Activated CD4-positive, alpha-beta T cell treated with anti-CD3 and anti-CD28 coated beads, Interleukin-2, amount 10 ng/mL, durations not matched to agents 7 days and 5 days (primary cell): ENCODE data around the gene LPAR1. TPM values are rescaled to one million over a fixed set of nuclear protein-coding genes. Genes with fewer than 3 reads are reported as not detected.

Source experiments
- CTCF ChIA-PET: fragments of 350-600 bp; sonication (Branson Sonifier 250); formaldehyde crosslinking; loops from one replicate; lab custom pipeline; 2021; ENCODE audit warnings: antibody characterized with exemption; lab: Charles Lee
- POLR2A ChIA-PET: fragments of 350-600 bp; sonication (Branson Sonifier 250); formaldehyde crosslinking; loops from one replicate; lab custom pipeline; 2021; ENCODE audit warnings: antibody characterized with exemption; lab: Charles Lee
- DNase-seq: peaks from one replicate; pipeline ENCODE4 v3.0.0-alpha.2; 2020
- H3K27ac Mint-ChIP-seq: one replicate; pipeline ENCODE4 v1.8.0; 2021; ENCODE audit warnings: mild to moderate bottlenecking, moderate library complexity, mixed read lengths
- H3K27me3 Mint-ChIP-seq: one replicate; pipeline ENCODE4 v1.8.0; 2021; ENCODE audit warnings: mixed read lengths
- H3K36me3 Mint-ChIP-seq: one replicate; pipeline ENCODE4 v1.8.0; 2021; ENCODE audit warnings: low read depth, mixed read lengths
- H3K4me1 Mint-ChIP-seq: one replicate; pipeline ENCODE4 v1.8.0; 2021; ENCODE audit warnings: mixed read lengths
- H3K4me3 Mint-ChIP-seq: one replicate; pipeline ENCODE4 v1.8.0; 2021; ENCODE audit warnings: mild to moderate bottlenecking, moderate library complexity, mixed read lengths
- H3K9me3 Mint-ChIP-seq: one replicate; pipeline ENCODE4 v1.8.0; 2021; ENCODE audit warnings: mixed read lengths
- total RNA-seq, 2 experiments: library from RNA; stranded (reverse); gene quantifications; one replicate each; pipeline ENCODE4 v1.2.3, GENCODE V29; 2021

Gene LPAR1
- total RNA-seq, 2 experiments from 2014 or later = not detected

- DNase-seq = no peak
- ChIA-PET POLR2A (no interaction called here), CTCF (no interaction called here)
- no peaks in the 10 kb centered on the region for H3K4me1 Mint-ChIP-seq
- no peaks in the 10 kb centered on the region for H3K36me3 Mint-ChIP-seq
- H3K27ac Mint-ChIP-seq = no peak overlapping the region
- no peak overlapping the region for H3K4me3 Mint-ChIP-seq
- no peaks in the 10 kb centered on the region for H3K9me3 Mint-ChIP-seq
- H3K27me3 Mint-ChIP-seq = no peaks in the 10 kb centered on the region
These were observed 29.9 kb downstream of the LPAR1 start for GRCh38 chr9:111008158-111009075.

GRCh38 chr9:111005746-111006470 is 32.4 kb downstream of the LPAR1 start:
- H3K27me3 Mint-ChIP-seq = no peaks in the 10 kb centered on the region
- ChIA-PET CTCF (no interaction called here), POLR2A (no interaction called here)
- H3K4me1 Mint-ChIP-seq = no peaks in the 10 kb centered on the region
- H3K27ac Mint-ChIP-seq = no peak overlapping the region
- no peak overlapping the region for H3K4me3 Mint-ChIP-seq
- no peak for DNase-seq
- H3K36me3 Mint-ChIP-seq = no peaks in the 10 kb centered on the region
- H3K9me3 Mint-ChIP-seq = no peaks in the 10 kb centered on the region

GRCh38 chr9:111004936-111005335 is 33.3 kb downstream of the LPAR1 start:
- no peak overlapping the region for H3K4me3 Mint-ChIP-seq
- no peaks in the 10 kb centered on the region for H3K9me3 Mint-ChIP-seq
- ChIA-PET POLR2A (no interaction called here), CTCF (interaction anchor here (0.6 kb wide), 1 partner anchor 151 kb away, joined by 3 read pairs; no protein-coding TSS in a partner anchor)
- no peaks in the 10 kb centered on the region for H3K36me3 Mint-ChIP-seq
- DNase-seq = no peak
- H3K27me3 Mint-ChIP-seq = no peaks in the 10 kb centered on the region
- no peak overlapping the region for H3K27ac Mint-ChIP-seq
- H3K4me1 Mint-ChIP-seq = no peaks in the 10 kb centered on the region

GRCh38 chr9:111003182-111003581 is 35.1 kb downstream of the LPAR1 start:
- ChIA-PET POLR2A (no interaction called here), CTCF (no interaction called here)
- no peaks in the 10 kb centered on the region for H3K27me3 Mint-ChIP-seq
- no peak overlapping the region for H3K4me3 Mint-ChIP-seq
- H3K9me3 Mint-ChIP-seq = no peaks in the 10 kb centered on the region
- no peaks in the 10 kb centered on the region for H3K36me3 Mint-ChIP-seq
- DNase-seq = no peak
- H3K4me1 Mint-ChIP-seq = no peaks in the 10 kb centered on the region
- no peak overlapping the region for H3K27ac Mint-ChIP-seq

- Mint-ChIP-seq H3K36me3 (no peaks in the 10 kb centered on the region), H3K27me3 (no peaks in the 10 kb centered on the region), H3K9me3 (no peaks in the 10 kb centered on the region), H3K27ac (no peak overlapping the region), H3K4me1 (no peaks in the 10 kb centered on the region), H3K4me3 (no peak overlapping the region)
- no peak for DNase-seq
- ChIA-PET POLR2A (no interaction called here), CTCF (no interaction called here)
These were observed 36.7 kb downstream of the LPAR1 start for GRCh38 chr9:111001526-111001925.

- POLR2A ChIA-PET = no interaction called here
- no peaks in the 10 kb centered on the region for H3K9me3 Mint-ChIP-seq
- CTCF ChIA-PET = no interaction called here
- no peaks in the 10 kb centered on the region for H3K27me3 Mint-ChIP-seq
- H3K4me1 Mint-ChIP-seq = no peaks in the 10 kb centered on the region
- H3K36me3 Mint-ChIP-seq = no peaks in the 10 kb centered on the region
- no peak overlapping the region for H3K4me3 Mint-ChIP-seq
- no peak overlapping the region for H3K27ac Mint-ChIP-seq
- no peak for DNase-seq
These were observed 38.1 kb downstream of the LPAR1 start for GRCh38 chr9:111000202-111000601.

GRCh38 chr9:110999379-110999778 is 38.9 kb downstream of the LPAR1 start:
- CTCF ChIA-PET = no interaction called here
- Mint-ChIP-seq H3K36me3 (no peaks in the 10 kb centered on the region), H3K27ac (no peak overlapping the region), H3K9me3 (no peaks in the 10 kb centered on the region), H3K4me1 (no peaks in the 10 kb centered on the region), H3K27me3 (no peaks in the 10 kb centered on the region), H3K4me3 (no peak overlapping the region)
- POLR2A ChIA-PET = no interaction called here
- DNase-seq = no peak

GRCh38 chr9:110997847-110998246 is 40.4 kb downstream of the LPAR1 start:
- Mint-ChIP-seq H3K4me1 (no peaks in the 10 kb centered on the region), H3K36me3 (no peaks in the 10 kb centered on the region), H3K27ac (no peak overlapping the region), H3K9me3 (no peaks in the 10 kb centered on the region), H3K27me3 (no peaks in the 10 kb centered on the region), H3K4me3 (no peak overlapping the region)
- no peak for DNase-seq
- POLR2A ChIA-PET = no interaction called here
- CTCF ChIA-PET = no interaction called here

GRCh38 chr9:110996436-110997220 is 41.6 kb downstream of the LPAR1 start:
- Mint-ChIP-seq H3K4me3 (no peak overlapping the region), H3K4me1 (no peaks in the 10 kb centered on the region), H3K27me3 (no peaks in the 10 kb centered on the region), H3K36me3 (no peaks in the 10 kb centered on the region), H3K9me3 (no peaks in the 10 kb centered on the region), H3K27ac (no peak overlapping the region)
- no peak for DNase-seq
- POLR2A ChIA-PET = no interaction called here
- CTCF ChIA-PET = no interaction called here

GRCh38 chr9:110995420-110996340 is 42.6 kb downstream of the LPAR1 start:
- Mint-ChIP-seq H3K27ac (no peak overlapping the region), H3K4me1 (no peaks in the 10 kb centered on the region), H3K27me3 (no peaks in the 10 kb centered on the region), H3K9me3 (no peaks in the 10 kb centered on the region), H3K4me3 (no peak overlapping the region), H3K36me3 (no peaks in the 10 kb centered on the region)
- POLR2A ChIA-PET = no interaction called here
- DNase-seq = no peak
- CTCF ChIA-PET = no interaction called here

GRCh38 chr9:110994771-110995241 is 43.5 kb downstream of the LPAR1 start:
- ChIA-PET POLR2A (no interaction called here), CTCF (no interaction called here)
- Mint-ChIP-seq H3K36me3 (no peaks in the 10 kb centered on the region), H3K4me1 (no peaks in the 10 kb centered on the region), H3K27me3 (no peaks in the 10 kb centered on the region), H3K27ac (no peak overlapping the region), H3K4me3 (no peak overlapping the region), H3K9me3 (no peaks in the 10 kb centered on the region)
- no peak for DNase-seq

GRCh38 chr9:110990481-110990880 is 47.8 kb downstream of the LPAR1 start:
- no peaks in the 10 kb centered on the region for H3K27me3 Mint-ChIP-seq
- no peaks in the 10 kb centered on the region for H3K4me1 Mint-ChIP-seq
- no peaks in the 10 kb centered on the region for H3K36me3 Mint-ChIP-seq
- no peak overlapping the region for H3K27ac Mint-ChIP-seq
- H3K9me3 Mint-ChIP-seq = no peaks in the 10 kb centered on the region
- DNase-seq = no peak
- ChIA-PET POLR2A (no interaction called here), CTCF (no interaction called here)
- no peak overlapping the region for H3K4me3 Mint-ChIP-seq
